SK-N-SH (cell line): Measurements from ENCODE around the gene SDK1. TPM values are rescaled to one million over a fixed set of nuclear protein-coding genes. Genes with fewer than 3 reads are reported as not detected.

Experiments used
- CTCF ChIA-PET: fragments of 300-600, 350-600 bp; formaldehyde crosslinking; extraction: SDS; loops from one replicate; lab custom pipeline; 2021; lab: Yijun Ruan, JAX
- POLR2A ChIA-PET: fragments of 350-600 bp; sonication (Branson Sonifier 250); formaldehyde crosslinking; extraction: SDS; loops from one replicate; lab custom pipeline; 2020; ENCODE audit warnings: antibody characterized with exemption, inconsistent platforms; lab: Yijun Ruan, JAX
- DNase-seq: peaks from one replicate; pipeline ENCODE4 v3.0.0; 2012
- H2AFZ ChIP-seq: fragments of 200-600 bp; sonication (generic); 2 replicates; pipeline ENCODE4 v1.8.1; 2016; ENCODE audit warnings: antibody characterized with exemption, mild to moderate bottlenecking, low read depth
- H3F3A ChIP-seq: fragments of 200-600 bp; sonication (generic); replicated peaks from 2 replicates; pipeline ENCODE3; 2016; ENCODE audit warnings: antibody characterized with exemption, mild to moderate bottlenecking; ENCODE audit not compliant: insufficient read depth
- H3K27ac ChIP-seq, 2 experiments: fragments of 200-500 bp in 1 of 2; fragments of 200-600 bp in 1 of 2; sonication (Bioruptor generic) in 1 of 2; sonication (generic), shearing (Covaris generic) in 1 of 2; 2 replicates each; pipeline versions ENCODE4 v1.5.1 to v1.6.1; 2014 to 2016; ENCODE audit warnings: low read depth in 2 of 2, inconsistent platforms in 1 of 2, low read length in 1 of 2, mild to moderate bottlenecking in 1 of 2, mixed read lengths in 1 of 2
- H3K27me3 ChIP-seq: fragments of 200-600 bp; sonication (generic), shearing (Covaris generic); 2 replicates; pipeline ENCODE4 v1.6.1; 2016; ENCODE audit warnings: mixed run types; ENCODE audit not compliant: insufficient read depth
- H3K36me3 ChIP-seq, 2 experiments: fragments of 200-500 bp in 1 of 2; fragments of 200-600 bp in 1 of 2; sonication (Bioruptor generic) in 1 of 2; sonication (generic) in 1 of 2; replicated peaks in 1 of 2; 2 replicates each; pipeline versions ENCODE3 to v1.5.1; 2014 to 2016; ENCODE audit warnings: low read length in 1 of 2, mild to moderate bottlenecking in 1 of 2; ENCODE audit not compliant: insufficient read depth in 2 of 2, control insufficient read depth in 1 of 2
- H3K4me1 ChIP-seq, 2 experiments: fragments of 200-500 bp in 1 of 2; fragments of 200-600 bp in 1 of 2; sonication (Bioruptor generic) in 1 of 2; sonication (generic), shearing (Covaris generic) in 1 of 2; 2 replicates each; pipeline versions ENCODE4 v1.5.1 to v1.6.1; 2014 to 2016; ENCODE audit warnings: low read depth in 1 of 2, low read length in 1 of 2, mixed run types in 1 of 2; ENCODE audit not compliant: insufficient read depth in 2 of 2, control insufficient read depth in 1 of 2
- H3K4me2 ChIP-seq: fragments of 200-600 bp; sonication (generic), shearing (Covaris generic); 2 replicates; pipeline ENCODE4 v1.6.1; 2017; ENCODE audit warnings: mixed run types
- H3K4me3 ChIP-seq, 2 experiments: fragments of 200-500 bp in 1 of 2; fragments of 200-600 bp in 1 of 2; sonication (Bioruptor generic) in 1 of 2; sonication (generic), shearing (Covaris generic) in 1 of 2; 2 replicates each; pipeline versions ENCODE4 v1.5.1 to v1.8.1; 2014 to 2016; ENCODE audit warnings: low read depth in 2 of 2, inconsistent platforms in 1 of 2, low read length in 1 of 2, mild to moderate bottlenecking in 1 of 2, mixed read lengths in 1 of 2, moderate library complexity in 1 of 2
- H3K79me2 ChIP-seq: fragments of 200-600 bp; sonication (generic); 2 replicates; pipeline ENCODE4 v1.8.1; 2017; ENCODE audit warnings: mild to moderate bottlenecking; ENCODE audit not compliant: insufficient read depth
- H3K9ac ChIP-seq: fragments of 200-600 bp; sonication (generic); 2 replicates; pipeline ENCODE4 v1.6.1; 2017; ENCODE audit warnings: mixed run types
- H3K9me2 ChIP-seq: fragments of 200-600 bp; sonication (generic); 2 replicates; pipeline ENCODE4 v1.6.1; 2017; ENCODE audit warnings: mixed run types
- H3K9me3 ChIP-seq: fragments of 200-600 bp; sonication (generic); 2 replicates; pipeline ENCODE4 v1.6.1; 2017; ENCODE audit warnings: mixed run types, mild to moderate bottlenecking, moderate library complexity
- H4K20me1 ChIP-seq: fragments of 200-600 bp; sonication (generic); 2 replicates; pipeline ENCODE4 v1.6.1; 2017; ENCODE audit warnings: mild to moderate bottlenecking, mixed run types; ENCODE audit not compliant: insufficient read depth
- CHD2 ChIP-seq: fragments of 150-350 bp; IDR thresholded peaks from 2 replicates; pipeline ENCODE4 v1.6.1; 2018; ENCODE audit warnings: low read length; ENCODE audit not compliant: partially characterized antibody
- EP300 ChIP-seq, 2 experiments: IDR thresholded peaks; 2 replicates each; pipeline versions ENCODE4 v1.4.0 to v1.6.1; 2012; ENCODE audit warnings: borderline replicate concordance in 1 of 2, low read depth in 1 of 2, low read length in 1 of 2
- EZH2phosphoT487 ChIP-seq: fragments of 200-600 bp; sonication (generic); IDR thresholded peaks from 2 replicates; pipeline ENCODE4 v1.6.1; 2017; ENCODE audit warnings: low read depth, mixed run types, mild to moderate bottlenecking, antibody characterized with exemption, moderate library complexity, borderline replicate concordance
- FOSL2 ChIP-seq: IDR thresholded peaks from 2 replicates; pipeline ENCODE4 v1.4.0; 2012; ENCODE audit warnings: low read depth, mild to moderate bottlenecking, moderate library complexity, borderline replicate concordance
- FOXJ3 ChIP-seq: sonication (generic); formaldehyde crosslinking; IDR thresholded peaks from 2 replicates; pipeline ENCODE4 v1.5.1; 2020; ENCODE audit warnings: mild to moderate bottlenecking, missing genetic modification reagents
- NRF1 ChIP-seq: IDR thresholded peaks from 2 replicates; pipeline ENCODE4 v1.6.1; 2012; ENCODE audit warnings: low read depth, mild to moderate bottlenecking, low read length
- PBX3 ChIP-seq: IDR thresholded peaks from 2 replicates; pipeline ENCODE4; 2012
- POLR2AphosphoS5 ChIP-seq: IDR thresholded peaks from 2 replicates; pipeline ENCODE4 v1.6.1; 2012; ENCODE audit warnings: low read depth, low read length
- RAD21 ChIP-seq: IDR thresholded peaks from 2 replicates; pipeline ENCODE4 v1.6.1; 2012; ENCODE audit warnings: mild to moderate bottlenecking, low read length
- RCOR1 ChIP-seq: fragments of 150-350 bp; IDR thresholded peaks from 2 replicates; pipeline ENCODE4 v1.6.1; 2017; ENCODE audit warnings: antibody characterized with exemption, low read length
- RXRA ChIP-seq: IDR thresholded peaks from 2 replicates; pipeline ENCODE4 v1.4.0; 2012; ENCODE audit warnings: low read depth, mild to moderate bottlenecking, borderline replicate concordance
- TAF1 ChIP-seq: IDR thresholded peaks from 2 replicates; pipeline ENCODE4 v1.6.1; 2012; ENCODE audit warnings: low read depth, mild to moderate bottlenecking, low read length, moderate library complexity, borderline replicate concordance
- TEAD4 ChIP-seq: IDR thresholded peaks from 2 replicates; pipeline ENCODE4 v1.4.0; 2012; ENCODE audit warnings: mild to moderate bottlenecking, borderline replicate concordance; ENCODE audit not compliant: insufficient read depth
- USF1 ChIP-seq: IDR thresholded peaks from 2 replicates; pipeline ENCODE4 v1.4.0; 2012; ENCODE audit warnings: low read depth, borderline replicate concordance
- YY1 ChIP-seq: IDR thresholded peaks from 2 replicates; pipeline ENCODE4 v1.4.0; 2012; ENCODE audit warnings: low read depth, mild to moderate bottlenecking
- WGBS: methylation state at CpG from one replicate; pipeline ENCODE4 v1.1.6; 2017; ENCODE audit warnings: low lambda C conversion rate; 5-methylcytosine and 5-hydroxymethylcytosine counted together
- polyA plus RNA-seq, 3 experiments: library from polyadenylated mRNA; depleted of rRNA; stranded (reverse); fragments of >200 nt; gene quantifications; 2 replicates each; pipeline ENCODE4 v1.2.3, GENCODE V29; 2012

SDK1 gene
- polyA plus RNA-seq, 1 of the 3 experiments (the other 2 are of a cell fraction) = 1.2 TPM

GRCh38 chr7:4143511-4144171, 842.6 kb downstream of the SDK1 start:
- Histone ChIP-seq H3K9me3 (no peaks in the 10 kb centered on the region), H3K27ac (peak overlapping the region in 1 of 2 experiments; percentile 93; a peak in 2 of 4 replicates), H3K36me3 (no peaks in the 10 kb centered on the region), H4K20me1 (no peaks in the 10 kb centered on the region), H3K9ac (no peak overlapping the region), H3K9me2 (no peaks in the 10 kb centered on the region), H2AFZ (no peak overlapping the region), H3K79me2 (no peaks in the 10 kb centered on the region), H3K4me2 (no peak overlapping the region), H3K4me1 (peaks cover 0 to 56% of the 10 kb centered on the region in 2 experiments; a peak in 1 of 4 replicates), H3F3A (no peaks in the 10 kb centered on the region), H3K4me3 (no peak overlapping the region), H3K27me3 (no peaks in the 10 kb centered on the region)
- CTCF ChIA-PET = interaction anchor here (1.0 to 4.0 kb wide), 7 partner anchors 15 to 448 kb away, joined by 3 to 18 read pairs (median 4); no protein-coding TSS in a partner anchor
- TF ChIP-seq YY1 = no peak
- TF ChIP-seq EP300 (IDR thresholded peaks at IDR 0.05; ENCODE audit: borderline replicate concordance in 1 of 2, low read depth in 1 of 2, low read length in 1 of 2) = no peak
- TF ChIP-seq TAF1 = no peak
- no peak for TF ChIP-seq USF1
- TF ChIP-seq NRF1 = no peak
- TF ChIP-seq EZH2phosphoT487 = no peak
- no peak for TF ChIP-seq POLR2AphosphoS5
- TF ChIP-seq RAD21 = no peak
- no peak for TF ChIP-seq RCOR1
- no peak for DNase-seq
- POLR2A ChIA-PET = interaction anchor here (0.6 to 2.5 kb wide), 4 partner anchors 14 to 136 kb away, joined by 3 to 15 read pairs (median 4); no protein-coding TSS in a partner anchor
- WGBS = 72% methylated on average over 25 of the region's 27 CpGs

GRCh38 chr7:4144172-4144701, 843.2 kb downstream of the SDK1 start:
- no peaks in the 10 kb centered on the region for H3K36me3 ChIP-seq
- no peaks in the 10 kb centered on the region for H3K27me3 ChIP-seq
- peaks cover 0 to 56% of the 10 kb centered on the region in 2 experiments; a peak in 1 of 4 replicates for H3K4me1 ChIP-seq
- peak overlapping the region in 1 of 2 experiments; percentile 93; a peak in 2 of 4 replicates for H3K27ac ChIP-seq
- POLR2A ChIA-PET = interaction anchor here (0.6 to 2.5 kb wide), 11 partner anchors 10 to 153 kb away, joined by 3 to 15 read pairs (median 5); no protein-coding TSS in a partner anchor
- H3K4me3 ChIP-seq = peak overlapping the region; percentile 7 to 22; a peak in 2 of 4 replicates
- no peak overlapping the region for H3K9ac ChIP-seq
- H3K9me2 ChIP-seq = no peaks in the 10 kb centered on the region
- H3K9me3 ChIP-seq = no peaks in the 10 kb centered on the region
- H3K79me2 ChIP-seq = no peaks in the 10 kb centered on the region
- no peaks in the 10 kb centered on the region for H4K20me1 ChIP-seq
- CTCF ChIA-PET = interaction anchor here (0.7 to 4.0 kb wide), 14 partner anchors 9 to 487 kb away, joined by 3 to 18 read pairs (median 4); no protein-coding TSS in a partner anchor
- WGBS = 41% methylated on average over 19 of the region's 20 CpGs
- H2AFZ ChIP-seq = no peak overlapping the region
- no peak for TF ChIP-seq RXRA
- no peak for TF ChIP-seq PBX3
- TF ChIP-seq TAF1 = no peak
- no peak for TF ChIP-seq CHD2
- TF ChIP-seq FOSL2 = no peak
- peak; percentile 34; the same call in 1 of the 2 replicates for TF ChIP-seq FOXJ3
- no peak for TF ChIP-seq TEAD4
- no peaks in the 10 kb centered on the region for H3F3A ChIP-seq
- 0 out of 2 replicates have a peak overlapping the region, but pooled peaks have one; percentile 35 for H3K4me2 ChIP-seq
- peak; percentile 88 for DNase-seq
